Ovary (tissue), 9 donors: Measurements from ENCODE around the gene MYO1H. TPM values are rescaled to one million over a fixed set of nuclear protein-coding genes. Genes with fewer than 3 reads are reported as not detected.

Source experiments
- DNase-seq, 5 donors: peaks; one replicate each; pipeline ENCODE4 v3.0.0-alpha.2; 2019 to 2020
- H3K27ac ChIP-seq, 2 donors: fragments of 200-600 bp; one replicate each; pipeline versions ENCODE4 v1.5.1 to v1.8.0; 2019 to 2022
- H3K27me3 ChIP-seq: fragments of 200-600 bp; one replicate; pipeline ENCODE4 v1.8.0; 2022
- H3K36me3 ChIP-seq: fragments of 200-600 bp; sonication (generic); one replicate; pipeline ENCODE4 v1.5.1; 2019
- H3K4me1 ChIP-seq: one replicate; pipeline ENCODE4 v1.8.1; 2013; ENCODE audit warnings: mild to moderate bottlenecking, moderate library complexity; ENCODE audit not compliant: insufficient read depth
- H3K4me3 ChIP-seq: fragments of 200-600 bp; sonication (generic); one replicate; pipeline ENCODE4 v1.5.1; 2017
- H3K9me3 ChIP-seq, 2 donors: fragments of 200-600 bp in 1 of 2; sonication (generic) in 1 of 2; one replicate each; pipeline versions ENCODE4 v1.5.1 to v1.8.1; 2013 to 2019; ENCODE audit warnings: mild to moderate bottlenecking in 1 of 2, moderate library complexity in 1 of 2
- EP300 ChIP-seq: sonication (generic); formaldehyde crosslinking; IDR thresholded peaks from one replicate; pipeline ENCODE4 v1.6.1; 2017; ENCODE audit warnings: antibody characterized with exemption
- POLR2A ChIP-seq: fragments of 450-650 bp; IDR thresholded peaks from one replicate; pipeline ENCODE4 v1.6.1; 2017; ENCODE audit warnings: antibody characterized with exemption, mild to moderate bottlenecking, moderate library complexity
- WGBS, 3 donors: extraction: QIAGEN DNeasy Blood & Tissue Kit in 1 of 3; methylation state at CpG; one replicate each; pipeline versions ENCODE4 v1.1.5 to v1.1.7; 2013 to 2017; 5-methylcytosine and 5-hydroxymethylcytosine counted together
- intact Hi-C, 4 donors: fragments of 100-400 bp; cut with DNase I; formaldehyde crosslinking; loops; one replicate each; pipeline versions ENCODE4 v1.11.0 to v1.15.1; 2022 to 2023
- polyA plus RNA-seq, 2 donors: library from polyadenylated mRNA; stranded (reverse); fragments of 200-250 nt in 1 of 2; fragments of 350-450 nt in 1 of 2; fragmentation: Illumina TruSeq in 1 of 2; extraction: RNeasy Lipid Tissue Mini Kit (QIAGEN cat#74804) in 1 of 2; gene quantifications; one replicate each; pipeline ENCODE4 v1.2.3, GENCODE V29; 2013 to 2014
- total RNA-seq, 7 donors: library from RNA; depleted of rRNA in 2 of 7; stranded (reverse); fragments of >200 nt in 2 of 7; fragmentation: NEBNext Ultra II Directional in 3 of 7; extraction: Animal tissue kit (Norgen Biotek cat#: 25700) in 3 of 7; gene quantifications; one replicate each; pipeline versions ENCODE4 v1.1.0 to v1.2.4, GENCODE V29; 2016 to 2023
- TF ChIP-seq, protein P1 (sequence below), 3 donors: fragments of 450-650 bp in 2 of 3; fragments of 200-600 bp in 1 of 3; IDR thresholded peaks; one replicate each; pipeline versions ENCODE4 v1.5.1 to v1.8.0; 2016 to 2022; ENCODE audit warnings: antibody characterized with exemption in 3 of 3, mild to moderate bottlenecking in 1 of 3
- donor health status: DM: no; HTN: no; CAD: no; lungs with moderate emphysema.
- donor health status: DM: no; HTN: no; CAD: no.
- donor health status: Bipolar disorder and iron deficiency.
- donor health status: DM: yes; HTN: yes; CAD: no.
- donor health status: DM: no; HTN: no; CAD: no.
- donor health status: DM: yes; HTN: yes; CAD: no.

Gene MYO1H
- total and polyA plus RNA-seq, 9 donors = 0.12 to 0.34 (median 0.12) TPM; not detected in 6

DNA sequence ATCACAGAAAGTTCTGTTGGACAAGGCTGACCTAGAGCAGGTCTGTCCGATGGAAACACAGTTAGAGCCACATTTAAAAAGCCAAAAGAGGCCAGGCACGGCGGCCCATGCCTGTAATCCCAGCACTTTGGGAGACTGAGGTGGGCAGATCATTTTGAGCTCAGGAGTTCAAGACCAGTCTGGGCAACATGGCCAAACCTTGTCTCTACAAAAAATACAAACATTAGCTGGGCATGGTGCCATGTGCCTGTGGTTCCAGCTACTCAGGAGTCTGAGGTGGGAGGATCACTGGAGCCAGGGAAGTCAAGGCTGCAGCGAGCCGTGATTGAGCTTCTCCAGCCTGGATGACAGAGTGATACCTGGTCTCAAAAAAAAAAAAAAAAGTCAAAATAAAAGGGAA is 144.7 kb downstream of the MYO1H start:
- WGBS, 3 donors = 50 to 64% (median 57%) methylated on average over 5 of the region's 5 CpGs
- Histone ChIP-seq H3K4me1 (no peaks in the 10 kb centered on the region), H3K4me3 (no peak overlapping the region), H3K27me3 (no peaks in the 10 kb centered on the region), H3K27ac (no peak overlapping the region), H3K9me3 (no peaks in the 10 kb centered on the region), H3K36me3 (no peaks in the 10 kb centered on the region)
- DNase-seq = no peak
- intact Hi-C loops = loop anchor here in 1 of 4 donors (10.0 kb wide), 1 partner anchor 58 kb away; no protein-coding TSS in a partner anchor
- TF ChIP-seq, protein P1, sequence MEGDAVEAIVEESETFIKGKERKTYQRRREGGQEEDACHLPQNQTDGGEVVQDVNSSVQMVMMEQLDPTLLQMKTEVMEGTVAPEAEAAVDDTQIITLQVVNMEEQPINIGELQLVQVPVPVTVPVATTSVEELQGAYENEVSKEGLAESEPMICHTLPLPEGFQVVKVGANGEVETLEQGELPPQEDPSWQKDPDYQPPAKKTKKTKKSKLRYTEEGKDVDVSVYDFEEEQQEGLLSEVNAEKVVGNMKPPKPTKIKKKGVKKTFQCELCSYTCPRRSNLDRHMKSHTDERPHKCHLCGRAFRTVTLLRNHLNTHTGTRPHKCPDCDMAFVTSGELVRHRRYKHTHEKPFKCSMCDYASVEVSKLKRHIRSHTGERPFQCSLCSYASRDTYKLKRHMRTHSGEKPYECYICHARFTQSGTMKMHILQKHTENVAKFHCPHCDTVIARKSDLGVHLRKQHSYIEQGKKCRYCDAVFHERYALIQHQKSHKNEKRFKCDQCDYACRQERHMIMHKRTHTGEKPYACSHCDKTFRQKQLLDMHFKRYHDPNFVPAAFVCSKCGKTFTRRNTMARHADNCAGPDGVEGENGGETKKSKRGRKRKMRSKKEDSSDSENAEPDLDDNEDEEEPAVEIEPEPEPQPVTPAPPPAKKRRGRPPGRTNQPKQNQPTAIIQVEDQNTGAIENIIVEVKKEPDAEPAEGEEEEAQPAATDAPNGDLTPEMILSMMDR (IDR thresholded peaks at IDR 0.05) = no peak
- no peak for TF ChIP-seq EP300
- TF ChIP-seq POLR2A = no peak

DNA sequence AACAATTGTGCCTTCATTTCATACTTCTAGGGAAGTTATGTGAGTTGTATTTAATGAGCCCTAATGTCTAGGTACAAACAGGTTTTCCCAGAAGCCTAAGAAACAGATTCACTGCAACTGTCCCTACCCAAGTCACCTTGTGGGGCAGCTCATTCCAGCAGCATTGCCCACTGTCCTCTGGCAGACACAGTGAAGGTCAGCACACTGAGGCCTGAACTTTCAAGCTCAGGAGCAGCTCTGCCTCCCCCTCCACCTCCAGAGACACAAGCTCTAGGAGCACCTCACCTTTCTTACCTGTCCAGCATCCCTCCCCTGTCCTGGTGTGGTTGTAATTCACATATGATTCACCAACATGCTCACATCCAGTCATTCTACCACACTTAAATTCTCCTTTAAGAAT is 145.4 kb downstream of the MYO1H start:
- Histone ChIP-seq H3K36me3 (no peaks in the 10 kb centered on the region), H3K27me3 (no peaks in the 10 kb centered on the region), H3K4me1 (no peaks in the 10 kb centered on the region), H3K4me3 (no peak overlapping the region), H3K9me3 (no peaks in the 10 kb centered on the region), H3K27ac (no peak overlapping the region)
- intact Hi-C loops = loop anchor here in 1 of 4 donors (10.0 kb wide), 1 partner anchor 58 kb away; no protein-coding TSS in a partner anchor
- no peak for TF ChIP-seq POLR2A
- no peak for TF ChIP-seq EP300
- TF ChIP-seq, protein P1 (IDR thresholded peaks at IDR 0.05) = no peak
- no peak for DNase-seq

GRCh38 chr12:109493938-109494337 is 146.2 kb downstream of the MYO1H start:
- Histone ChIP-seq H3K27me3 (no peaks in the 10 kb centered on the region), H3K4me3 (no peak overlapping the region), H3K9me3 (no peaks in the 10 kb centered on the region), H3K27ac (no peak overlapping the region), H3K36me3 (no peaks in the 10 kb centered on the region), H3K4me1 (no peaks in the 10 kb centered on the region)
- TF ChIP-seq POLR2A = no peak
- TF ChIP-seq, protein P1 (IDR thresholded peaks at IDR 0.05) = no peak
- no peak for TF ChIP-seq EP300
- WGBS, 3 donors = 91 to 100% (median 96%) methylated on average over 1 of the region's 1 CpG
- intact Hi-C loops = loop anchor here in 1 of 4 donors (10.0 kb wide), 1 partner anchor 59 kb away; no protein-coding TSS in a partner anchor
- DNase-seq = no peak

DNA sequence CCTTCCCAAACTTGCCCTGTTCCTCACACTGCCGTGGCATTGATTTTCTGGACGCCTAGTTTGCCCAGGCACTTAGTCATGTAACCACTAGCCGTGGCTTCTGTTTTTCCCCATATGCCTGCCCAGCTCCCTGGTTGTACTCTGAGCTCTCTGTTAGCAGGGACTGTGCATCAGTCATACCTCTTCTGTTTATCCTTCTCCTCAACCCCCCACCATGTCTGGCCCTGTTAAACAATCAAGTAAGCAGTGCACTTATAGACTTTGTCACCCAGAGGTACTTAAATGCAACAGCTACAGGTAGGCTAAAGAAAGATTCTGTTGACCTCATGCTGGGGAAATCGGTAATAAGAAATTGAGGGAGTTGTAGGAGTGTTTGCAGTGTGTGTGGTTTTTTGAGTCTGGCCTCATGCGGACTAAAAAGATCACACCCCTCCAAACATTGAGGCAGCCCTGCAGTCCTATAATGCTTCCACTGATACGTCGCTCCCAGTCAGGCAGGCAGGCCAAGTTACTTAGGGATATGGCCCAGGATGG is 146.7 kb downstream of the MYO1H start:
- Histone ChIP-seq H3K27me3 (no peaks in the 10 kb centered on the region), H3K9me3 (no peaks in the 10 kb centered on the region), H3K4me3 (no peak overlapping the region), H3K36me3 (no peaks in the 10 kb centered on the region), H3K4me1 (no peaks in the 10 kb centered on the region), H3K27ac (no peak overlapping the region)
- intact Hi-C loops = loop anchor here in 1 of 4 donors (10.0 kb wide), 1 partner anchor 60 kb away; no protein-coding TSS in a partner anchor
- 94 to 96% (median 95%) methylated on average over 7 of the region's 7 CpGs for WGBS, 3 donors
- DNase-seq = no peak
- TF ChIP-seq, protein P1 (IDR thresholded peaks at IDR 0.05) = no peak
- TF ChIP-seq POLR2A (no peak), EP300 (no peak)
